Upper lobe of right lung (tissue), 1 donor: ENCODE results near the gene E4F1. TPM values are rescaled to one million over a fixed set of nuclear protein-coding genes. Genes with fewer than 3 reads are reported as not detected.

Experiments
- ATAC-seq: fragments of 200-7000 bp; cut with Tn5 transposase; one replicate; pipeline ENCODE4 v1.9.1; 2020; ENCODE audit warnings: mild to moderate bottlenecking, moderate library complexity
- DNase-seq: peaks from one replicate; pipeline ENCODE4 v3.0.0-alpha.2; 2020
- H3K27ac ChIP-seq: fragments of 200-600 bp; one replicate; pipeline ENCODE4 v1.8.0; 2022
- H3K27me3 ChIP-seq: fragments of 200-600 bp; one replicate; pipeline ENCODE4 v1.8.0; 2022; ENCODE audit warnings: mild to moderate bottlenecking
- H3K36me3 ChIP-seq: fragments of 200-600 bp; one replicate; pipeline ENCODE4 v1.8.0; 2022
- H3K4me1 ChIP-seq: fragments of 200-600 bp; one replicate; pipeline ENCODE4 v1.8.0; 2022
- H3K4me3 ChIP-seq: fragments of 200-600 bp; one replicate; pipeline ENCODE4 v1.8.0; 2022; ENCODE audit warnings: mild to moderate bottlenecking
- H3K9me3 ChIP-seq: fragments of 200-600 bp; one replicate; pipeline ENCODE4 v1.8.0; 2022
- CTCF ChIP-seq: fragments of 200-600 bp; IDR thresholded peaks from one replicate; pipeline ENCODE4 v1.8.0; 2022; ENCODE audit warnings: antibody characterized with exemption
- intact Hi-C: fragments of 100-400 bp; cut with DNase I; formaldehyde crosslinking; loops from one replicate; pipeline ENCODE4 v1.11.0; 2022
- total RNA-seq: library from RNA; stranded (reverse); fragmentation: NEBNext Ultra II Directional; extraction: Animal tissue kit (Norgen Biotek cat#: 25700); gene quantifications from one replicate; pipeline ENCODE4 v1.2.1, GENCODE V29; 2021
- donor health status: DM: no; HTN: yes; CAD: no; lungs with severe emphysema.

E4F1 gene
- total RNA-seq, 1 donor from 2014 or later = 22.6 TPM

- ATAC-seq = no peak
- peaks cover 51% of the 10 kb centered on the region for H3K36me3 ChIP-seq
These were observed 11.4 kb downstream of the E4F1 start for GRCh38 chr16:2234813-2235170.

GRCh38 chr16:2235234-2235651, 11.9 kb downstream of the E4F1 start:
- no peak overlapping the region for H3K27ac ChIP-seq
- peaks cover 24% of the 10 kb centered on the region for H3K27me3 ChIP-seq
- H3K4me1 ChIP-seq = peaks cover 17% of the 10 kb centered on the region
- H3K36me3 ChIP-seq = peaks cover 47% of the 10 kb centered on the region
- ATAC-seq (no peak), DNase-seq (no peak)
- no peaks in the 10 kb centered on the region for H3K9me3 ChIP-seq
- intact Hi-C loops = no loop called here
- no peak overlapping the region for H3K4me3 ChIP-seq
- no peak for TF ChIP-seq CTCF

More at GRCh38 chr16:2234813-2235170, 11.4 kb downstream of the E4F1 start:
- H3K4me3 ChIP-seq = no peak overlapping the region
- H3K4me1 ChIP-seq = peaks cover 17% of the 10 kb centered on the region
- H3K27ac ChIP-seq = no peak overlapping the region
- intact Hi-C loops = no loop called here
- DNase-seq = no peak
- no peak for TF ChIP-seq CTCF
- H3K9me3 ChIP-seq = no peaks in the 10 kb centered on the region
- H3K27me3 ChIP-seq = peaks cover 24% of the 10 kb centered on the region

GRCh38 chr16:2235695-2236336, 12.4 kb downstream of the E4F1 start:
- intact Hi-C loops = no loop called here
- H3K9me3 ChIP-seq = no peaks in the 10 kb centered on the region
- DNase-seq (no peak), ATAC-seq (no peak)
- no peak overlapping the region for H3K4me3 ChIP-seq
- peaks cover 45% of the 10 kb centered on the region for H3K36me3 ChIP-seq
- H3K27me3 ChIP-seq = peaks cover 24% of the 10 kb centered on the region
- H3K27ac ChIP-seq = no peak overlapping the region
- TF ChIP-seq CTCF = no peak
- H3K4me1 ChIP-seq = peaks cover 17% of the 10 kb centered on the region

GRCh38 chr16:2236337-2237101, 13.1 kb downstream of the E4F1 start, which contains the start of gene DNASE1L2:
Gene DNASE1L2, plus strand, starts transcription at chr16:2236444. Its CDS starts 373 bp downstream, at chr16:2236817.
- peaks cover 43% of the 10 kb centered on the region for H3K36me3 ChIP-seq
- TF ChIP-seq CTCF = no peak
- ATAC-seq (peak; percentile 17), DNase-seq (no peak)
- H3K4me3 ChIP-seq = peak within 1 kb of the TSS; percentile 8
- peaks cover 17% of the 10 kb centered on the region for H3K4me1 ChIP-seq
- intact Hi-C loops = no loop called here
- no peaks in the 10 kb centered on the region for H3K9me3 ChIP-seq
- H3K27me3 ChIP-seq = peaks cover 24% of the 10 kb centered on the region
- no peak within 1 kb of the TSS for H3K27ac ChIP-seq

GRCh38 chr16:2237102-2237482, 13.7 kb downstream of the E4F1 start:
- Histone ChIP-seq H3K36me3 (peaks cover 40% of the 10 kb centered on the region), H3K4me1 (peaks cover 17% of the 10 kb centered on the region), H3K4me3 (no peak overlapping the region), H3K27ac (no peak overlapping the region), H3K9me3 (no peaks in the 10 kb centered on the region), H3K27me3 (peaks cover 24% of the 10 kb centered on the region)
- intact Hi-C loops = no loop called here
- DNase-seq (no peak), ATAC-seq (no peak)
- no peak for TF ChIP-seq CTCF
